CD4-positive, alpha-beta T cell (primary cell): ENCODE measurements around the gene PRTN3. TPM values are rescaled to one million over a fixed set of nuclear protein-coding genes. Genes with fewer than 3 reads are reported as not detected.

Source experiments
- ATAC-seq: fragments of 200-7000 bp; cut with Tn5 transposase; one replicate; pipeline ENCODE4 v1.10.0; 2022; ENCODE audit warnings: mild to moderate bottlenecking; ENCODE audit not compliant: poor library complexity
- CTCF ChIA-PET: fragments of 350-600 bp; sonication (Branson Sonifier 250); formaldehyde crosslinking; loops from one replicate; lab custom pipeline; 2021; ENCODE audit warnings: antibody characterized with exemption, inconsistent platforms; lab: Charles Lee
- POLR2A ChIA-PET: fragments of 350-600 bp; sonication (Branson Sonifier 250); formaldehyde crosslinking; loops from one replicate; lab custom pipeline; 2021; ENCODE audit warnings: antibody characterized with exemption, inconsistent platforms; lab: Charles Lee
- DNase-seq, 14 experiments: peaks; one replicate each; pipeline ENCODE4 v3.0.0-alpha.2; 2013 to 2020; ENCODE audit warnings: mixed read lengths in 2 of 14
- H3K27ac ChIP-seq, 2 donors: one replicate each; pipeline versions ENCODE4 v1.5.1 to v1.7.0; 2013; ENCODE audit warnings: low read length in 2 of 2, low read depth in 1 of 2, mild to moderate bottlenecking in 1 of 2
- H3K27me3 ChIP-seq, 2 experiments: 1 replicate in 1 of 2; 2 replicates in 1 of 2; pipeline versions ENCODE4 v1.6.1 to v1.7.0; 2013; ENCODE audit warnings: low read length in 2 of 2, control low read depth in 1 of 2, mild to moderate bottlenecking in 1 of 2, moderate library complexity in 1 of 2; ENCODE audit not compliant: insufficient read depth in 2 of 2, control insufficient read depth in 1 of 2
- H3K36me3 ChIP-seq: one replicate; pipeline ENCODE4 v1.6.1; 2013; ENCODE audit warnings: low read length, control low read depth; ENCODE audit not compliant: insufficient read depth
- H3K4me1 ChIP-seq: one replicate; pipeline ENCODE4 v1.6.1; 2013; ENCODE audit warnings: low read length, control low read depth; ENCODE audit not compliant: insufficient read depth
- H3K4me3 ChIP-seq: one replicate; pipeline ENCODE4 v1.5.1; 2013; ENCODE audit warnings: mild to moderate bottlenecking, low read length, moderate library complexity
- H3K9me3 ChIP-seq, 2 experiments: 1 replicate in 1 of 2; 2 replicates in 1 of 2; pipeline versions ENCODE4 v1.6.1 to v1.7.0; 2013; ENCODE audit warnings: low read length in 2 of 2, mild to moderate bottlenecking in 2 of 2, control low read depth in 1 of 2, moderate library complexity in 1 of 2; ENCODE audit not compliant: control insufficient read depth in 1 of 2, insufficient read depth in 1 of 2
- H3K27ac Mint-ChIP-seq: one replicate; pipeline ENCODE4 v1.8.0; 2020; ENCODE audit warnings: mixed read lengths
- H3K27me3 Mint-ChIP-seq: one replicate; pipeline ENCODE4 v1.8.0; 2021; ENCODE audit warnings: mixed read lengths
- H3K36me3 Mint-ChIP-seq: one replicate; pipeline ENCODE4 v1.8.0; 2021; ENCODE audit warnings: low read depth, mixed read lengths
- H3K4me1 Mint-ChIP-seq: one replicate; pipeline ENCODE4 v1.8.0; 2021; ENCODE audit warnings: low read depth, mixed read lengths
- H3K4me3 Mint-ChIP-seq: one replicate; pipeline ENCODE4 v1.8.0; 2020; ENCODE audit warnings: mild to moderate bottlenecking, mixed read lengths
- H3K9me3 Mint-ChIP-seq: one replicate; pipeline ENCODE4 v1.8.0; 2020; ENCODE audit warnings: mixed read lengths
- intact Hi-C, 2 experiments: fragments of 100-400 bp; cut with DNase I in 1 of 2; cut with micrococcal nuclease in 1 of 2; formaldehyde crosslinking; loops; one replicate each; pipeline versions ENCODE4 v1.15.1 to v1.9.0; 2023 to 2025; cut with DNase I, micrococcal nuclease
- total RNA-seq, 174 experiments: library from RNA in 2 of 174; stranded (reverse) in 2 of 174; gene quantifications; one replicate each; pipeline ENCODE4 v1.2.3 and lab custom pipeline; 2021 to 2026
- TF ChIP-seq, protein P1 (sequence below): fragments of 200-600 bp; IDR thresholded peaks from one replicate; pipeline ENCODE4 v1.8.0; 2022; ENCODE audit warnings: antibody characterized with exemption, mild to moderate bottlenecking

Gene PRTN3
- total RNA-seq, 2 experiments from 2014 or later = not detected

DNA sequence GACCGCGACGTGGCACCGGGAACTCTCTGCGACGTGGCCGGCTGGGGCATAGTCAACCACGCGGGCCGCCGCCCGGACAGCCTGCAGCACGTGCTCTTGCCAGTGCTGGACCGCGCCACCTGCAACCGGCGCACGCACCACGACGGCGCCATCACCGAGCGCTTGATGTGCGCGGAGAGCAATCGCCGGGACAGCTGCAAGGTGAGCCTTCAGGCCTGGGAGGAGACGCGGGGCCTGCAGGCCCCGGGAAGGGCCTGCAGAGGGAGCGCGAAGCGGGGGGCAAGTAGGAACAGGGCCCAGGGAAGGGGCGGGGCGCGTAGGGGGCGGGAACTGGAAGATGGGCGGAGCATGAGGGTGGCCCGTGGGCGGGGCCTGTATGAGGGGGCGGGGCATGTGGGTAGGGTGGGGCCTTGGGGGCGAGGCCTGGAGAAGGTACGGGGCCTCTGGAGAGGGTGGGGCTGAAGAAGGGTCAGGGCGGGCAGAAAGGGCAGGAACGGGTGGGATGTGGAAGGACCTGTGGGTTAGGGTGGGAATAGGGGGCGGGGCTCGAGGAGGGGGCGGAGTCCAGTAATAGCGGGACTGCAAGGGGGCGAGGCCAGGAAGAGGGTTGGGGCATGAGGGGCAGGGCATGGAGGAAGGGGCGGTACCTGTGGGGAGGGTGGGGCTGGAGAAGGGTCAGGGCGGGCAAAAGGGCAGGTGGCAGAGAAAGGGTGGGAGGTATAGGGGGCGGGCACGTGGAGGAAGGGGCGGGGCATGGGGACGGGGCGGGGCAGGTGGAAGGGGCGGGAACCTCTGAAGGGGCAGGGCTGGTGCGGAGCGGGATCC, 21.2 kb downstream of the PRTN3 start:
- Mint-ChIP-seq H3K27me3 (peaks cover 7% of the 10 kb centered on the region), H3K36me3 (no peaks in the 10 kb centered on the region), H3K4me3 (peak overlapping the region; percentile 73), H3K9me3 (no peaks in the 10 kb centered on the region), H3K27ac (peak overlapping the region; percentile 87), H3K4me1 (peaks cover 26% of the 10 kb centered on the region)
- ATAC-seq = peak; percentile 48
- ChIA-PET CTCF (interaction anchor here (0.5 to 2.4 kb wide), 2 partner anchors 32 to 58 kb away, joined by 3 to 52 read pairs; no protein-coding TSS in a partner anchor), POLR2A (interaction anchor here (1.0 to 2.8 kb wide), 8 partner anchors 17 to 377 kb away, joined by 3 to 40 read pairs (median 4); partner anchors contain the start of genes MED16, RNU6-9 and WDR18)
- Histone ChIP-seq H3K9me3 (peaks cover 0 to 10% of the 10 kb centered on the region in 2 experiments), H3K27ac (no peak overlapping the region), H3K4me1 (peaks cover 49% of the 10 kb centered on the region), H3K4me3 (no peak overlapping the region), H3K27me3 (peaks cover 9 to 16% of the 10 kb centered on the region in 2 experiments), H3K36me3 (no peaks in the 10 kb centered on the region)
- DNase-seq = peak; percentile 40 to 83 (median 63)
- intact Hi-C loops = loop anchor here (2.0 to 5.0 kb wide), 3 partner anchors 31 to 120 kb away; partner anchors contain the start of genes MED16 (in 2 of the 2), RNU6-9 (in 2 of the 2) and WDR18 (in 1 of the 2)
- TF ChIP-seq, protein P1, sequence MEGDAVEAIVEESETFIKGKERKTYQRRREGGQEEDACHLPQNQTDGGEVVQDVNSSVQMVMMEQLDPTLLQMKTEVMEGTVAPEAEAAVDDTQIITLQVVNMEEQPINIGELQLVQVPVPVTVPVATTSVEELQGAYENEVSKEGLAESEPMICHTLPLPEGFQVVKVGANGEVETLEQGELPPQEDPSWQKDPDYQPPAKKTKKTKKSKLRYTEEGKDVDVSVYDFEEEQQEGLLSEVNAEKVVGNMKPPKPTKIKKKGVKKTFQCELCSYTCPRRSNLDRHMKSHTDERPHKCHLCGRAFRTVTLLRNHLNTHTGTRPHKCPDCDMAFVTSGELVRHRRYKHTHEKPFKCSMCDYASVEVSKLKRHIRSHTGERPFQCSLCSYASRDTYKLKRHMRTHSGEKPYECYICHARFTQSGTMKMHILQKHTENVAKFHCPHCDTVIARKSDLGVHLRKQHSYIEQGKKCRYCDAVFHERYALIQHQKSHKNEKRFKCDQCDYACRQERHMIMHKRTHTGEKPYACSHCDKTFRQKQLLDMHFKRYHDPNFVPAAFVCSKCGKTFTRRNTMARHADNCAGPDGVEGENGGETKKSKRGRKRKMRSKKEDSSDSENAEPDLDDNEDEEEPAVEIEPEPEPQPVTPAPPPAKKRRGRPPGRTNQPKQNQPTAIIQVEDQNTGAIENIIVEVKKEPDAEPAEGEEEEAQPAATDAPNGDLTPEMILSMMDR = no peak

DNA sequence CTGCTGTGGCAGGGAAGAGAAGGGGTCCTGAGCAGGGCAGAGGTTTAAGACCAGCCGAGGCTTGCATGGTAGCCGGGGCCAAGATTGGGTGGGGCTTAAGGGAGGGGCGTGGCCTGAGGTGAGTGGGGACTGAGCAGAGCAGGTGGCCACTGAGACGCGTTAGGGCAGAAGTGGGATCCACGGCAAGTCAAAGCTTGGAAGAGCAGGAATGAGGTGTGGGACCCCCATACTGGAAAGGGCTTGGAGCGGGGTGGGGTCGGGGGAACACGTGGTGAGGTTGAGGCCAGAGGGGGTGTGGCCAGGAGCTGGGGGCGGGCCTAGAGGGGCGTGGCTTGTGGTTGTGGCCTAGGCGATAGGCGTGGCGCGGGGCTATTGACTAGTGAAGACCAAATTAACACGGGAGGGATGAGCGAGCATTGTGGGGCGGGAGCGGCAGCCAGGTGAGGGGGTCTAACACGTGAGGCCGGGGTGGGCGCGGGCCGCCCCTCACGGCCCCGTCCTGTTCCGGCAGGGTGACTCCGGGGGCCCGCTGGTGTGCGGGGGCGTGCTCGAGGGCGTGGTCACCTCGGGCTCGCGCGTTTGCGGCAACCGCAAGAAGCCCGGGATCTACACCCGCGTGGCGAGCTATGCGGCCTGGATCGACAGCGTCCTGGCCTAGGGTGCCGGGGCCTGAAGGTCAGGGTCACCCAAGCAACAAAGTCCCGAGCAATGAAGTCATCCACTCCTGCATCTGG, 21.9 kb downstream of the PRTN3 start:
- CTCF ChIA-PET = interaction anchor here (0.5 to 2.4 kb wide), 6 partner anchors 10 to 61 kb away, joined by 3 to 52 read pairs (median 15); no protein-coding TSS in a partner anchor
- Mint-ChIP-seq H3K27ac (peak overlapping the region; percentile 87), H3K36me3 (peaks cover 5% of the 10 kb centered on the region)

More for the DNA sequence above, 21.9 kb downstream of the PRTN3 start:
- Mint-ChIP-seq H3K27me3 (peaks cover 7% of the 10 kb centered on the region), H3K4me1 (peaks cover 26% of the 10 kb centered on the region), H3K4me3 (peak overlapping the region; percentile 73), H3K9me3 (no peaks in the 10 kb centered on the region)
- H3K36me3 ChIP-seq = peaks cover 3% of the 10 kb centered on the region
- H3K27ac ChIP-seq = no peak overlapping the region
- DNase-seq = peak; percentile 65 to 89 (median 79)
- peaks cover 42% of the 10 kb centered on the region for H3K4me1 ChIP-seq
- H3K27me3 ChIP-seq = peaks cover 9 to 16% of the 10 kb centered on the region in 2 experiments
- POLR2A ChIA-PET = interaction anchor here (0.9 to 2.8 kb wide), 15 partner anchors 12 to 406 kb away, joined by 3 to 40 read pairs (median 4); partner anchors contain the start of genes ABCA7, ARHGAP45, CIRBP and MED16
- TF ChIP-seq, protein P1 = no peak
- H3K4me3 ChIP-seq = peak overlapping the region; percentile 14
- peaks cover 0 to 10% of the 10 kb centered on the region in 2 experiments for H3K9me3 ChIP-seq
- ATAC-seq = peak; percentile 67
- intact Hi-C loops = loop anchor here (1.0 to 5.0 kb wide), 6 partner anchors 30 to 139 kb away; partner anchors contain the start of genes MED16 (in 2 of the 2), RNU6-9 (in 2 of the 2) and WDR18 (in 1 of the 2)
